H1 (cell line): ENCODE measurements around the gene SOST.

ENCODE experiments used
- EZH2 ChIP-seq: fragments of 200-600 bp; sonication (generic); IDR thresholded peaks from 2 replicates; pipeline ENCODE4 v1.7.1; 2012; ENCODE audit warnings: low read depth, mild to moderate bottlenecking, moderate library complexity, low read length, inconsistent platforms; ENCODE audit not compliant: severe bottlenecking
- SUZ12 ChIP-seq: fragments of 200-600 bp; sonication (generic); IDR thresholded peaks from 2 replicates; pipeline ENCODE4 v1.6.1; 2012; ENCODE audit warnings: mild to moderate bottlenecking, inconsistent platforms, low read length, moderate library complexity, mixed read lengths

DNA sequence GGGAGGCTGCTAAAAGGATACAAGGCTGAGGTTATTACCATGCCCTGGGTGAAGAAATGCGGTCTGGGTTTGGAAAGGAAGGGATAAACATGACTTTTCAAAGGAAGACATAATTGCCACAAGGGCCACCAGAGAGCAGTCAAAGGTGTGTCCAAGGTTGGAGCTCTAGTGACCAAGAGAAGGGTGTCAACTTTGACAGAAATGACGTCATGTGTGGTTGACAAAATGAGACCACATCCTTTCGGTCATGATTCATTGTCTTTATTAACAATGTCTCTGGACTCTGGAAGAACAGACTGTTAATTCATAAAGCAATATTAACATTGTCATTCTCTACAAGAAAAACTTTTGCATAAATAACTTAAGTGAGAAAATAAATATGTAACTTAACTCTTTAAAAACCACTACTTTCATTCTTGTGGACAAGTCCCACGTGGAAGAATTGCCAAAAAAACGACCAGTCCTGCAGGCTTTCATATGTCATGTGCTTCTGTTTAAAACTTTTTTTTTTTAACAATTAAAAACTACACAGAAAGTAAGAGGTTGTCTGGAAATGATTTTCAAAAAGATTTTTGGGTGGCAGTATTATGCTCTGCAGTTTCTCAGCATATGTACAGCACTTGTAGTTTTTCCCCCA lies 5.0 kb downstream of the SOST start:
- no peak for TF ChIP-seq EZH2
- TF ChIP-seq SUZ12: no peak
